ENCODE data around the gene WDR64. TPM values are rescaled to one million over a fixed set of nuclear protein-coding genes. Genes with fewer than 3 reads are reported as not detected.
"Not testable (repeated sequence)": the region's sequence is repeated elsewhere in the genome, so short reads cannot be mapped to it uniquely, and the experiment has no call there.

WDR64 gene
- total and polyA plus RNA-seq, 2 experiments from 2014 or later, result not detected

DNA sequence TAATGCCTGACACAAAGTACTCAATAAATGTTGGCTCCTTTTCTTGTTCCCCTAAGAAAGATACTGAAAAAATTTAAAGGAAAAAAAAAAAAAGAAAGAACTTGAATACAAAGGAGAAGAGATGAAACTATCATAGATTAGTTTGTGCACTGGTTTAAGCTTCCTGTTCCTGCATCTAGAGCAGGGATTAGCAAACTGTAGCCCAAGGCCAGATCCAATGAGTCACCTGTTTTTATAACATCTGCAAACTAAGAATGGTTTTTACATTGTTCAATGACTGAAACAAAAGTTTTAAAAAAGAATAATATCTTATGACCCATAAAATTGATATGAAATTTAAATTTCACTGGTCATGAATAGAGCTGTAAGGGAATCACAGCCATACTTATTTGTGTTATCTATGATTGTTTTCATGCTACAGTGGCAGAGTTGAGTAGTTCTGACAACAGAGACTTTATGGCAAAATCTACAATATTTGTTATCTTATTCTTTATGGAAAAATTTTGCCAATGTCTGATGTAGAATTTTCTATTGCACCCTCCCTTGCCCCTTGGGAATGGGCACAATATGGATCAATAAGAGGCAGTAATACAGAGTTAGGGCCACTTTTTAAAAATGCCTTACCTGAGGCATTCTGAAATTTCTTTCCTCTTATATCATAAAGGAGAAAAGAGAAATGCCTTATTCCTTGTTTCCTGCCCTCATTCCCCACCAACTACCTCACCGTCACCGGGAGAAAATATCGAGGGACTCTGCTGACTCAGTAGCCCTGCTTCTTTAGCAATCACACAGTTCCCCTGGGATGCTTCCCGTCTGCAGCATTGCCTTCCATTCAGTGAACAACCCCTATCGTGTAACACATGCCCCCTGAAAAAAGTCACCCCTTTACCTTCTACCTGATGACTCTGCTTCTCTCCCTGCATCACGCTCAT, 50.6 kb downstream of the WDR64 start:
- H3K27me3 ChIP-seq (ENCODE audit: insufficient read depth), result no peaks in the 10 kb centered on the region
- H3K4me2 ChIP-seq, result no peak overlapping the region
- no peak overlapping the region for H2AFZ ChIP-seq
- no peaks in the 10 kb centered on the region for H3K9me3 Mint-ChIP-seq
- H3F3A ChIP-seq (replicated peaks; ENCODE audit: low read depth), result no peaks in the 10 kb centered on the region
- H4K20me1 ChIP-seq (replicated peaks; ENCODE audit: insufficient read depth), result no peaks in the 10 kb centered on the region
- no peak overlapping the region for H3K27ac ChIP-seq (ENCODE audit: low read depth)
- no peak overlapping the region for H3K27ac Mint-ChIP-seq
- TF ChIP-seq POLR2AphosphoS5 (IDR thresholded peaks at IDR 0.05; ENCODE audit: low read depth), result no peak
- no peaks in the 10 kb centered on the region for H3K79me2 ChIP-seq (replicated peaks; ENCODE audit: insufficient read depth)
- ATAC-seq (no peak), DNase-seq (ENCODE audit: low spot score) (no peak)
- no peaks in the 10 kb centered on the region for H3K36me3 ChIP-seq (ENCODE audit: insufficient read depth)
- H3K36me3 Mint-ChIP-seq (ENCODE audit: low read depth), result no peaks in the 10 kb centered on the region
- H3K4me1 Mint-ChIP-seq, result no peaks in the 10 kb centered on the region
- no peaks in the 10 kb centered on the region for H3K27me3 Mint-ChIP-seq (ENCODE audit: insufficient read depth, low read depth, poor library complexity)
- no peak overlapping the region for H3K4me3 ChIP-seq
- H3K4me3 Mint-ChIP-seq, result no peak overlapping the region
- H3K9me2 ChIP-seq (ENCODE audit: insufficient read depth), result peaks cover 10% of the 10 kb centered on the region; the same call in 1 of the 2 replicates
- no peaks in the 10 kb centered on the region for H3K4me1 ChIP-seq (ENCODE audit: insufficient read depth)

DNA sequence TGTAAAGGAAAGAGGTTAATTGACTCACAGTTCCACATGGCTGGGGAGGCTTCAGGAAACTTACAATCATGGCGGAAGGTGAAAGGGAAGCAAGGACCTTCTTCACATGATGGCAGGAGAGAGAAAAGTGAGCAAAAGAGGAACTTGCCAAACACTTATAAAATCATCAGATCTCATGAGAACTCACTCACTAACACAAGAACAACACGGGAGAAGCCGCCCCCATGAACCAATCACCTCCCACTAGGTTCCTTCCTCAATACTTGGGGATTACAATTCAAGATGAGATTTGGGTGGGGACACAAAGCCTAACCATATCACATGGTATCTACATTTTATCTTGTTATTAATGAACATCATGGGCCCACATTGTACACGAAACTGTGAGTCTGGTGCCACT, 51.7 kb downstream of the WDR64 start:
- H3K79me2 ChIP-seq (replicated peaks; ENCODE audit: insufficient read depth); H3K27me3 ChIP-seq (ENCODE audit: insufficient read depth); H3K9me3 Mint-ChIP-seq; ATAC-seq; H3K4me2 ChIP-seq; H3K4me1 Mint-ChIP-seq; H3K27ac ChIP-seq (ENCODE audit: low read depth); H3K4me1 ChIP-seq (ENCODE audit: insufficient read depth); H3F3A ChIP-seq (replicated peaks; ENCODE audit: low read depth); H3K27me3 Mint-ChIP-seq (ENCODE audit: insufficient read depth, low read depth, poor library complexity); DNase-seq (ENCODE audit: low spot score); H3K27ac Mint-ChIP-seq; H4K20me1 ChIP-seq (replicated peaks; ENCODE audit: insufficient read depth); H3K4me3 ChIP-seq; H2AFZ ChIP-seq; H3K36me3 Mint-ChIP-seq (ENCODE audit: low read depth); H3K4me3 Mint-ChIP-seq; H3K36me3 ChIP-seq (ENCODE audit: insufficient read depth): not testable (repeated sequence)
- peaks cover 10% of the 10 kb centered on the region; the same call in 1 of the 2 replicates for H3K9me2 ChIP-seq (ENCODE audit: insufficient read depth)

DNA sequence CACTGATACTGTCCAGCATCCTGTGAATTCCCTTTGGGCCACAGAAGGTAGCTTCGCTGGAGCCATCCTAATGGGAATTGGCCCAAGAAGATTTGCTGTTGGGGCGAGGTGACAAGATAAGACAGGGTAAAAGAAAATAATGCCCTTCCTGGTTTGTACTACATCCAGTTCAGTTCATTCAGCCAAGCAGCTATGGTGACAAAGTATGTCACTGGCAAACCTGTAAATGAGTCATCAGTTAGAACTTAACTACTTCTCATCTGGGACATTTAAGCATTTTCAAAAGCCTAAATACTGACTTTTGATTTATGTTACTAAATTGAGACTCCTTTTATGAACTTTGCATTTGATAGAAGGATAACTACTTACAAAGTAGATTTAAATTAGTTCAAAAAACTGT, 54.2 kb downstream of the WDR64 start:
- H3K27ac ChIP-seq (ENCODE audit: low read depth), result no peak overlapping the region
- ATAC-seq, result no peak
- H2AFZ ChIP-seq, result peak overlapping the region; percentile 72; the same call in 1 of the 2 replicates
- H3K27ac Mint-ChIP-seq, result no peak overlapping the region
- no peaks in the 10 kb centered on the region for H3K36me3 Mint-ChIP-seq (ENCODE audit: low read depth)
- H4K20me1 ChIP-seq (replicated peaks; ENCODE audit: insufficient read depth), result no peaks in the 10 kb centered on the region
- no peak overlapping the region for H3K4me3 Mint-ChIP-seq
- no peaks in the 10 kb centered on the region for H3K9me3 Mint-ChIP-seq
- H3K36me3 ChIP-seq (ENCODE audit: insufficient read depth), result no peaks in the 10 kb centered on the region
- H3K27me3 ChIP-seq (ENCODE audit: insufficient read depth), result no peaks in the 10 kb centered on the region
- H3K4me3 ChIP-seq, result no peak overlapping the region
- no peaks in the 10 kb centered on the region for H3K79me2 ChIP-seq (replicated peaks; ENCODE audit: insufficient read depth)
- H3F3A ChIP-seq (replicated peaks; ENCODE audit: low read depth), result no peaks in the 10 kb centered on the region
- TF ChIP-seq ZNF114 (CRISPR knock-in tag; IDR thresholded peaks at IDR 0.05) (no peak), EZH2 (IDR thresholded peaks at IDR 0.05; ENCODE audit: low read depth, unreplicated experiment) (no peak), EZH2phosphoT487 (IDR thresholded peaks at IDR 0.05; ENCODE audit: unreplicated experiment) (no peak), JUNB (IDR thresholded peaks at IDR 0.05; ENCODE audit: unreplicated experiment) (no peak), ZNF331 (CRISPR knock-in tag; IDR thresholded peaks at IDR 0.05; ENCODE audit: low read depth) (no peak), CREB1 (CRISPR knock-in tag; IDR thresholded peaks at IDR 0.05; ENCODE audit: low read depth) (no peak), NANOG (IDR thresholded peaks at IDR 0.05; ENCODE audit: borderline replicate concordance) (no peak)
- TF ChIP-seq, protein P1, sequence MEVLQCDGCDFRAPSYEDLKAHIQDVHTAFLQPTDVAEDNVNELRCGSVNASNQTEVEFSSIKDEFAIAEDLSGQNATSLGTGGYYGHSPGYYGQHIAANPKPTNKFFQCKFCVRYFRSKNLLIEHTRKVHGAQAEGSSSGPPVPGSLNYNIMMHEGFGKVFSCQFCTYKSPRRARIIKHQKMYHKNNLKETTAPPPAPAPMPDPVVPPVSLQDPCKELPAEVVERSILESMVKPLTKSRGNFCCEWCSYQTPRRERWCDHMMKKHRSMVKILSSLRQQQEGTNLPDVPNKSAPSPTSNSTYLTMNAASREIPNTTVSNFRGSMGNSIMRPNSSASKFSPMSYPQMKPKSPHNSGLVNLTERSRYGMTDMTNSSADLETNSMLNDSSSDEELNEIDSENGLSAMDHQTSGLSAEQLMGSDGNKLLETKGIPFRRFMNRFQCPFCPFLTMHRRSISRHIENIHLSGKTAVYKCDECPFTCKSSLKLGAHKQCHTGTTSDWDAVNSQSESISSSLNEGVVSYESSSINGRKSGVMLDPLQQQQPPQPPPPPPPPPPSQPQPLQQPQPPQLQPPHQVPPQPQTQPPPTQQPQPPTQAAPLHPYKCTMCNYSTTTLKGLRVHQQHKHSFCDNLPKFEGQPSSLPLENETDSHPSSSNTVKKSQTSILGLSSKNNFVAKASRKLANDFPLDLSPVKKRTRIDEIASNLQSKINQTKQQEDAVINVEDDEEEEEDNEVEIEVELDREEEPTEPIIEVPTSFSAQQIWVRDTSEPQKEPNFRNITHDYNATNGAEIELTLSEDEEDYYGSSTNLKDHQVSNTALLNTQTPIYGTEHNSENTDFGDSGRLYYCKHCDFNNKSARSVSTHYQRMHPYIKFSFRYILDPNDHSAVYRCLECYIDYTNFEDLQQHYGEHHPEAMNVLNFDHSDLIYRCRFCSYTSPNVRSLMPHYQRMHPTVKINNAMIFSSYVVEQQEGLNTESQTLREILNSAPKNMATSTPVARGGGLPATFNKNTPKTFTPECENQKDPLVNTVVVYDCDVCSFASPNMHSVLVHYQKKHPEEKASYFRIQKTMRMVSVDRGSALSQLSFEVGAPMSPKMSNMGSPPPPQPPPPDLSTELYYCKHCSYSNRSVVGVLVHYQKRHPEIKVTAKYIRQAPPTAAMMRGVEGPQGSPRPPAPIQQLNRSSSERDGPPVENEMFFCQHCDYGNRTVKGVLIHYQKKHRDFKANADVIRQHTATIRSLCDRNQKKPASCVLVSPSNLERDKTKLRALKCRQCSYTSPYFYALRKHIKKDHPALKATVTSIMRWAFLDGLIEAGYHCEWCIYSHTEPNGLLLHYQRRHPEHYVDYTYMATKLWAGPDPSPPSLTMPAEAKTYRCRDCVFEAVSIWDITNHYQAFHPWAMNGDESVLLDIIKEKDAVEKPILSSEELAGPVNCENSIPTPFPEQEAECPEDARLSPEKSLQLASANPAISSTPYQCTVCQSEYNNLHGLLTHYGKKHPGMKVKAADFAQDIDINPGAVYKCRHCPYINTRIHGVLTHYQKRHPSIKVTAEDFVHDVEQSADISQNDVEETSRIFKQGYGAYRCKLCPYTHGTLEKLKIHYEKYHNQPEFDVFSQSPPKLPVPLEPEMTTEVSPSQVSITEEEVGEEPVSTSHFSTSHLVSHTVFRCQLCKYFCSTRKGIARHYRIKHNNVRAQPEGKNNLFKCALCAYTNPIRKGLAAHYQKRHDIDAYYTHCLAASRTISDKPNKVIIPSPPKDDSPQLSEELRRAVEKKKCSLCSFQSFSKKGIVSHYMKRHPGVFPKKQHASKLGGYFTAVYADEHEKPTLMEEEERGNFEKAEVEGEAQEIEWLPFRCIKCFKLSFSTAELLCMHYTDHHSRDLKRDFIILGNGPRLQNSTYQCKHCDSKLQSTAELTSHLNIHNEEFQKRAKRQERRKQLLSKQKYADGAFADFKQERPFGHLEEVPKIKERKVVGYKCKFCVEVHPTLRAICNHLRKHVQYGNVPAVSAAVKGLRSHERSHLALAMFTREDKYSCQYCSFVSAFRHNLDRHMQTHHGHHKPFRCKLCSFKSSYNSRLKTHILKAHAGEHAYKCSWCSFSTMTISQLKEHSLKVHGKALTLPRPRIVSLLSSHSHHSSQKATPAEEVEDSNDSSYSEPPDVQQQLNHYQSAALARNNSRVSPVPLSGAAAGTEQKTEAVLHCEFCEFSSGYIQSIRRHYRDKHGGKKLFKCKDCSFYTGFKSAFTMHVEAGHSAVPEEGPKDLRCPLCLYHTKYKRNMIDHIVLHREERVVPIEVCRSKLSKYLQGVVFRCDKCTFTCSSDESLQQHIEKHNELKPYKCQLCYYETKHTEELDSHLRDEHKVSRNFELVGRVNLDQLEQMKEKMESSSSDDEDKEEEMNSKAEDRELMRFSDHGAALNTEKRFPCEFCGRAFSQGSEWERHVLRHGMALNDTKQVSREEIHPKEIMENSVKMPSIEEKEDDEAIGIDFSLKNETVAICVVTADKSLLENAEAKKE (CRISPR knock-in tag; IDR thresholded peaks at IDR 0.05), result no peak
- no peak for DNase-seq (ENCODE audit: low spot score)
- 0 out of 2 replicates have a peak, but pooled peaks cover 3% of the 10 kb centered on the region for H3K9me2 ChIP-seq (ENCODE audit: insufficient read depth)
- no peak overlapping the region for H3K4me2 ChIP-seq
- H3K4me1 Mint-ChIP-seq, result no peaks in the 10 kb centered on the region
- no peaks in the 10 kb centered on the region for H3K4me1 ChIP-seq (ENCODE audit: insufficient read depth)
- no peaks in the 10 kb centered on the region for H3K27me3 Mint-ChIP-seq (ENCODE audit: insufficient read depth, low read depth, poor library complexity)
